Spinal cord (tissue), 4 donors: ENCODE results near the gene IFNW1. TPM values are rescaled to one million over a fixed set of nuclear protein-coding genes. Genes with fewer than 3 reads are reported as not detected.

Experiments
- polyA plus RNA-seq, 2 donors: library from polyadenylated mRNA; unstranded; fragments of 120-200 nt; gene quantifications; one replicate each; pipeline ENCODE4 v1.2.1, GENCODE V29; 2013; ENCODE audit not compliant: insufficient read length in 2 of 2
- small RNA-seq: library from RNA; depleted of rRNA; stranded (forward); fragments of <200 nt; gene quantifications from one replicate; pipeline ENCODE3, GENCODE V24; 2014; ENCODE audit warnings: low replicate concordance
- total RNA-seq, 2 donors: library from RNA; depleted of rRNA in 1 of 2; stranded (reverse); fragments of 120-200 nt in 1 of 2; fragments of >200 nt in 1 of 2; gene quantifications; one replicate each; pipeline versions ENCODE4 v1.2.3 to v1.2.4, GENCODE V29; 2013 to 2014

Gene IFNW1
- total and polyA plus RNA-seq, 4 donors: 0.15 TPM; not detected in 3

Small RNA genes lying within 50 kb of the gene (small RNA-seq; reads per million reads assigned to genes)
- not detected for gene IFNWP4
- not detected for gene RF00019

Other genes with a start within 250 kb of the IFNW1 start
- gene HACD4, start 110.2 kb downstream of the IFNW1 start, total RNA-seq: 1 to 10 TPM; 3.7 to 4.1 TPM
- 1 to 10 TPM; 1.3 to 1.6 TPM for gene HACD4, start 110.2 kb downstream of the IFNW1 start, polyA plus RNA-seq
- not detected for gene IFNB1, start 63.9 kb downstream of the IFNW1 start, total RNA-seq
- not detected for gene IFNB1, start 63.9 kb downstream of the IFNW1 start, polyA plus RNA-seq
- gene IFNA21, start 24.8 kb upstream of the IFNW1 start, total RNA-seq: not detected
- gene IFNA21, start 24.8 kb upstream of the IFNW1 start, polyA plus RNA-seq: not detected
- not detected for gene IFNA4, start 45.8 kb upstream of the IFNW1 start, total RNA-seq
- not detected for gene IFNA4, start 45.8 kb upstream of the IFNW1 start, polyA plus RNA-seq
- gene IFNA7, start 60.4 kb upstream of the IFNW1 start, total RNA-seq: not detected
- not detected for gene IFNA7, start 60.4 kb upstream of the IFNW1 start, polyA plus RNA-seq
- not detected for gene IFNA10, start 65.3 kb upstream of the IFNW1 start, total RNA-seq
- gene IFNA10, start 65.3 kb upstream of the IFNW1 start, polyA plus RNA-seq: not detected
- gene IFNA16, start 75.5 kb upstream of the IFNW1 start, total RNA-seq: not detected
- gene IFNA16, start 75.5 kb upstream of the IFNW1 start, polyA plus RNA-seq: not detected
- not detected for gene IFNA17, start 86.4 kb upstream of the IFNW1 start, total RNA-seq
- gene IFNA17, start 86.4 kb upstream of the IFNW1 start, polyA plus RNA-seq: not detected
- gene IFNA14, start 98.2 kb upstream of the IFNW1 start, total RNA-seq: not detected
- not detected for gene IFNA14, start 98.2 kb upstream of the IFNW1 start, polyA plus RNA-seq
- gene IFNA5, start 163.5 kb upstream of the IFNW1 start, total RNA-seq: not detected
- gene IFNA5, start 163.5 kb upstream of the IFNW1 start, polyA plus RNA-seq: not detected
- gene KLHL9, start 193.6 kb upstream of the IFNW1 start, total RNA-seq: 10 to 100 TPM; 42.2 to 70.6 TPM
- 10 to 100 TPM; 37.8 to 52.3 TPM for gene KLHL9, start 193.6 kb upstream of the IFNW1 start, polyA plus RNA-seq
- gene IFNA6, start 209.1 kb upstream of the IFNW1 start, total RNA-seq: not detected
- not detected for gene IFNA6, start 209.1 kb upstream of the IFNW1 start, polyA plus RNA-seq
- gene IFNA13, start 226.2 kb upstream of the IFNW1 start, total RNA-seq: not detected
- not detected for gene IFNA13, start 226.2 kb upstream of the IFNW1 start, polyA plus RNA-seq
- gene IFNA2, start 243.6 kb upstream of the IFNW1 start, total RNA-seq: not detected
- gene IFNA2, start 243.6 kb upstream of the IFNW1 start, polyA plus RNA-seq: not detected